Activated T-helper 17 cell treated with anti-CD3 and anti-CD28 coated beads, Interleukin-2, amount 50 U/mL, for 72 hours (primary cell): ENCODE measurements around the gene DGKD. TPM values are rescaled to one million over a fixed set of nuclear protein-coding genes. Genes with fewer than 3 reads are reported as not detected.
A peak's percentile ranks its signal among the peaks of the same experiment; 100 is the strongest.

Experiments
- ATAC-seq: fragments of 150-1000 bp; cut with Tn5 transposase; replicated peaks from 2 replicates; pipeline ENCODE4 v1.10.0; 2021; ENCODE audit warnings: mild to moderate bottlenecking, moderate library complexity
- H3K27ac Mint-ChIP-seq: one replicate; pipeline ENCODE4 v1.8.0; 2022; ENCODE audit warnings: mixed read lengths
- H3K27me3 Mint-ChIP-seq: one replicate; pipeline ENCODE4 v1.8.0; 2022; ENCODE audit warnings: mixed read lengths
- H3K36me3 Mint-ChIP-seq: one replicate; pipeline ENCODE4 v1.8.0; 2022; ENCODE audit warnings: low read depth, mild to moderate bottlenecking, mixed read lengths
- H3K4me1 Mint-ChIP-seq: one replicate; pipeline ENCODE4 v1.8.0; 2022; ENCODE audit warnings: mixed read lengths
- H3K4me3 Mint-ChIP-seq: one replicate; pipeline ENCODE4 v1.8.0; 2022; ENCODE audit warnings: mild to moderate bottlenecking, mixed read lengths
- H3K9me3 Mint-ChIP-seq: one replicate; pipeline ENCODE4 v1.8.0; 2022; ENCODE audit warnings: mixed read lengths
- total RNA-seq, 2 donors: library from RNA; stranded (reverse); gene quantifications; one replicate each; pipeline ENCODE4 v1.2.3, GENCODE V29; 2022

Gene DGKD
- total RNA-seq, 2 donors from 2014 or later: 34.6 to 59.6 TPM

DNA sequence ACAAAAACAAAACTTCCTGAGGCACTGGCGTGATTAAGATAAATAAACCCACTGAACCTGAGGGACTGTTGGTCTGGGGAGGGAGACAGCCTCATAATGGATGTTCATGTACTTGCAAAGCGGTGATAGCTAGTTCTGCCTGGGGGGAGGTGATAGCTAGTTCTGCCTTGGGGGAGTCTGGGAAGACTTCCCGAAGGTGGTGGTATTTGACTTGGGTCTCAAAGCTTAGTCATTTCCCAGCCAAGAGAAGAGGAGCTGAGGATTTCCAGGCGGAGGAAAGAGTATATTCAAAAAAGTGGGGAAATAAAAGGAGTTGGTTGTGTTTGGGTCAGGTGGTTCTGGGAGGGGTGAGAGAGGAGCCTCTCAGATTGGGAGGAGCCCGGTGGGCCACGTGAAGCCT lies 24.7 kb downstream of the DGKD start:
- no peaks in the 10 kb centered on the region for H3K27me3 Mint-ChIP-seq
- H3K4me1 Mint-ChIP-seq: peaks cover 31% of the 10 kb centered on the region
- peaks cover 41% of the 10 kb centered on the region for H3K36me3 Mint-ChIP-seq
- no peak overlapping the region for H3K4me3 Mint-ChIP-seq
- H3K9me3 Mint-ChIP-seq: no peaks in the 10 kb centered on the region
- H3K27ac Mint-ChIP-seq: peak overlapping the region; percentile 33
- no peak for ATAC-seq

GRCh38 chr2:233379441-233379840 lies 25.1 kb downstream of the DGKD start:
- peaks cover 44% of the 10 kb centered on the region for H3K36me3 Mint-ChIP-seq
- H3K4me3 Mint-ChIP-seq: no peak overlapping the region
- no peaks in the 10 kb centered on the region for H3K9me3 Mint-ChIP-seq
- peak overlapping the region; percentile 33 for H3K27ac Mint-ChIP-seq
- ATAC-seq: no peak
- H3K27me3 Mint-ChIP-seq: no peaks in the 10 kb centered on the region
- H3K4me1 Mint-ChIP-seq: peaks cover 35% of the 10 kb centered on the region

DNA sequence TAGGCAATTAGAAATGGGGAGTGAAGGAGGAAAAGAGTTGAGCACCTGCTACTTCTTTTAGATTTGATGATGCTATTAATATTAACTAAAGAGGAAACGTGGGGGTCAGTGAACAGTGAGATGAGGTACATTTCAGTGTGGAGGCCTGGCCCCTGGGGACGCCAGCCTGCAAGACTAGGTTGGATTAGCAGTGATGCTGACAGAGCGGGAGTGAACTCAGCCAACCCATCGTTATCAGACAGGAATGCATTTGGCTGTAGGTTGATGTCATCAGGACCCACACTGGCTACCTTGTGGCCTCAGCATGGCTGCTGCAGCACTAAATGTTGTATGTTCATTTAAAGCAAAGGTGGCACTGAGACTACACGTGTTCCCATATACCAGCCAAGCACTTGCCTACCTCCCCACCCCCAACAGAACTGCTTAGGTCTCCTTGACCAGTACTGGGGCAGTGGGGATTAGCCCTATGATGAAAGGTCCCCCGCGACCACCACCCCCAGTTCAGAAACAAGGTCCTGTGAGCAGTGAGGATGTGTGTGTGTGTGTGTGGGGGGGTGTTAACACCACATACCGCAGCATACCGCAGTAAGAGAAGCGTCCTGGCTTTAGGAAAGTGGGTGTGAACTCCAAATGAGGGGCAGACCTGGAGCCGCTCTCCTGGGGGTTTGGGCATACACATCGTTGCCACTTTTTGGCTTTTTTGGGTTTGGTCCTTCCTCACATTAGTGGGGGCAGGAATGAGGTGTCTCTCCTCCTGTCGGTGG lies 26.0 kb downstream of the DGKD start:
- peaks cover 47% of the 10 kb centered on the region for H3K36me3 Mint-ChIP-seq
- H3K9me3 Mint-ChIP-seq: no peaks in the 10 kb centered on the region
- H3K4me3 Mint-ChIP-seq: no peak overlapping the region
- no peak for ATAC-seq
- peaks cover 42% of the 10 kb centered on the region for H3K4me1 Mint-ChIP-seq
- H3K27me3 Mint-ChIP-seq: no peaks in the 10 kb centered on the region
- peak overlapping the region; percentile 3 for H3K27ac Mint-ChIP-seq

GRCh38 chr2:233380995-233381637 lies 26.8 kb downstream of the DGKD start:
- Mint-ChIP-seq H3K36me3 (peaks cover 39% of the 10 kb centered on the region), H3K4me3 (no peak overlapping the region), H3K27ac (peak overlapping the region; percentile 3), H3K9me3 (no peaks in the 10 kb centered on the region), H3K27me3 (no peaks in the 10 kb centered on the region), H3K4me1 (peaks cover 41% of the 10 kb centered on the region)
- no peak for ATAC-seq

DNA sequence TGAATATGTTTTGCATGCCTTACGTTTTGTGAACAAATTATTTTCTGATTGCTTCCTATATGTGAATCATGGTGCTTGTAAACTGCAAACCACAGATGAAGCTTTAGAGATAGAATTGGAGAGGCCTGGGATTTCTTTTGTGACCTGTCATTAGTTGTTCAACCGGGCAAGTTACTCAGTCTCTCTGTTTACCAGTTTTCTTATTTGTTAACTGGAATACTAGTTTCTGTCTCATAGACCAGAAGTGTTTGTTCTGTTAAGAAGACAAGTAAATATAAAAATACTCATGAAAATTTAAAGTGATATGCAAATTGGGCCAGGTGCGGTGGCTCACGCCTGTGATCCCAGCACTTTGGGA lies 27.3 kb downstream of the DGKD start:
- Mint-ChIP-seq H3K27ac (no peak overlapping the region), H3K9me3 (no peaks in the 10 kb centered on the region), H3K36me3 (peaks cover 35% of the 10 kb centered on the region), H3K4me3 (no peak overlapping the region), H3K27me3 (no peaks in the 10 kb centered on the region), H3K4me1 (peaks cover 44% of the 10 kb centered on the region)
- ATAC-seq: no peak

DNA sequence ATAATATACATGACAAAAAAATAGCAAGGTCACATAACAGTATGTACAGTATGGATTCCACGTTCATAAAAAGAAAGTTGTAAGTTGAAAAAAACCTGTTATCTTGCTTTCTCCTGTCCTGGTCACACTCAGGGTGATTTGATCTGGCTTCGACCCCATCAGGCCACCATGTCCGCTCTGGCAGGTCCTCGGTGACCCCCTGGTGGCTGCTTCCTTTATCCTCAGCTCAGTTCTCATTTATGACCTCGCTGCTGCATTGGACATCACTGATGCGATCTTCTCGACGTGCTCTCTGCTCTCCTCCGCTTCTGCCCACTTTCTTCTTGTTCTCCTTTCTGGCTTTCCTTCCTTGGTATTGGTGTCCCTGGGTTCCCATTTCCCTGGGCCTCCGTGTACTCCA lies 29.7 kb downstream of the DGKD start:
- no peak for ATAC-seq
- Mint-ChIP-seq H3K4me1 (peaks cover 45% of the 10 kb centered on the region), H3K9me3 (no peaks in the 10 kb centered on the region), H3K36me3 (peaks cover 16% of the 10 kb centered on the region), H3K27ac (peak overlapping the region; percentile 66), H3K4me3 (no peak overlapping the region), H3K27me3 (no peaks in the 10 kb centered on the region)

DNA sequence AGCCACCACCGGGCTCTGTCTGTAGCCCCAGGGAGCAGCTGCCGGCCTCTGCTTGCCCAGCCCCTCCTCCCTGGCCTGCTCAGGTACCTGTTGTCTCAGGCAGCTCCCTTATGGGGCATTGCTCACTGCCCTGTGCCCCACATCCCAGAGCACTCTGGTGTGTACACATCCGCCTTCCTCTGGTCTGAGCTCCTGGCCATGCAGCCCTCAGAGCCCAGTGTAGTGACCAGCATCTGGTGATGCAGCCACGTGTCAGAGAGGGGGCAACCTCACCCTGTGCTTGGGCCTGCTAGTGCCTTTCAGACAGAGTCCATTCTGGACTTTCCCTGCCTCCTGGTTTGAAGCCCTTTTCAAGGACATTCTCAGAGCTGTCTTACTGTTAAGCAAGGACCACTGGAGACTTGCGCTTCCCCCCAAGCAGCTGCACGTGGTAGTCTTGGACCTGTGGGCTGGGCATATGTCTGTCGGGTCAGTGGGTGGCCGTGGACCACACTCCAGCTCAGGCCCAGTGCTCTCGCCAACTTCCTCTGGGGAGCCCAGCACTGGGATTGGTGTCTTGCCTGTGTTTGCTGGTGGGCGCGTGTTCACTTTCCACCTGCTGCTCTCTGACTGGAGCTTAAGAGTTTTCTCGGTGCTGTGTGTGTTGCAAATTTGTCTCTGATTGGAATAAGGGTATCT lies 30.7 kb downstream of the DGKD start:
- no peaks in the 10 kb centered on the region for H3K27me3 Mint-ChIP-seq
- ATAC-seq: no peak
- H3K27ac Mint-ChIP-seq: peak overlapping the region; percentile 66
- peaks cover 24% of the 10 kb centered on the region for H3K36me3 Mint-ChIP-seq
- H3K4me1 Mint-ChIP-seq: peaks cover 42% of the 10 kb centered on the region
- H3K4me3 Mint-ChIP-seq: peak overlapping the region; percentile 23
- no peaks in the 10 kb centered on the region for H3K9me3 Mint-ChIP-seq

DNA sequence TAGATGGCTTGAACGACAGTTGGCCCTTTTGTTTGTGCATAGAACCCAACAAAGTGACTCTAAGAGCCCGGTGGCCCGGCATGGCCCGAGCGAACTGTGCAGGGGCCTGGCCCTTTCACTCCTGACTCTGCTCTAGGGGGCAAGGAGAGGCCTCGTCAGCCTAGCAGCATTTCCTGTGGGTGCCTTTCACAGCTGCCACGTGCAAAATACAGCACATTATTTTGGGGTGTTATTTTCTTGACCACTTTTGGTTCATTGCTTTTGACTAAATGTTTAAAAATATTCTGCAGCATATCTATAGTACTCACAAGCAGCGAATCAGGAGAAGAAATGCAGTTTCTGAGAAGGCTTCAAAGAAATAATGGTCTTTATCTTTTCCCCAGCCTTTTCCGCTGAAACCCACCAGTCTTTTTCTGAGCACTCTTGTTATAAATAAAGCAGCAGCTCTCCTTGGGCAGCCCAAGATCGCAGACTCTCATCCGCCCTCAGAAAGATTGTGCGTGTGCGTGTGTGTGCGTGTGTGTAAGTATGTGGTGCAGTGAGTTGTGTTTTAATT lies 31.3 kb downstream of the DGKD start:
- H3K36me3 Mint-ChIP-seq: peaks cover 30% of the 10 kb centered on the region
- peak overlapping the region; percentile 23 for H3K4me3 Mint-ChIP-seq
- no peaks in the 10 kb centered on the region for H3K27me3 Mint-ChIP-seq
- H3K27ac Mint-ChIP-seq: peak overlapping the region; percentile 66
- no peaks in the 10 kb centered on the region for H3K9me3 Mint-ChIP-seq
- peaks cover 40% of the 10 kb centered on the region for H3K4me1 Mint-ChIP-seq
- ATAC-seq: no peak

- Mint-ChIP-seq H3K36me3 (peaks cover 40% of the 10 kb centered on the region), H3K27ac (peak overlapping the region; percentile 66), H3K27me3 (no peaks in the 10 kb centered on the region), H3K9me3 (no peaks in the 10 kb centered on the region), H3K4me3 (peak overlapping the region; percentile 23), H3K4me1 (peaks cover 30% of the 10 kb centered on the region)
- no peak for ATAC-seq
Observed at GRCh38 chr2:233386382-233387041, 32.2 kb downstream of the DGKD start.

DNA sequence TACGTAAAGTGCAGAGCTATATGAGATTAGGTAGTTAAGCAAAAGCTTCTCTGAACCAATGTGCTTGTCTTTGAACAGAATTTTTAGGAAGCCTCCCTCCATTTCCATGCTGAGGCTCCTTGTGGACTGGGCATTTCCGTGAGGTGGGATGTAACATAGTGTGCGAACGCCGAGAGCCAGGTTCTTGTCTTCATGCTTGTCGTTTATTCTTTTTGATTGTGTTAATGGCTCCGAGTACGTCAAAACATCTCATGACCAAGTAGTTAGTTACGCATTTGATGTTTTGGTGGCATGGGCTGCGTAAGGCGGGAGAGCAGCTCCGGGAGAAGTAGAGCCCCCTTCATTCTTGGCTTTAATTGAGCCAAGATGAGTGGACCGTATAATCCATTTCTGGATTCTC lies 32.9 kb downstream of the DGKD start:
- Mint-ChIP-seq H3K4me3 (no peak overlapping the region), H3K36me3 (peaks cover 47% of the 10 kb centered on the region), H3K27ac (peak overlapping the region; percentile 1), H3K27me3 (no peaks in the 10 kb centered on the region), H3K9me3 (no peaks in the 10 kb centered on the region), H3K4me1 (peaks cover 29% of the 10 kb centered on the region)
- ATAC-seq: no peak

GRCh38 chr2:233387667-233388528 lies 33.6 kb downstream of the DGKD start:
- Mint-ChIP-seq H3K4me3 (no peak overlapping the region), H3K27ac (peak overlapping the region; percentile 1), H3K9me3 (no peaks in the 10 kb centered on the region), H3K4me1 (peaks cover 23% of the 10 kb centered on the region), H3K36me3 (peaks cover 49% of the 10 kb centered on the region), H3K27me3 (no peaks in the 10 kb centered on the region)
- ATAC-seq: no peak

DNA sequence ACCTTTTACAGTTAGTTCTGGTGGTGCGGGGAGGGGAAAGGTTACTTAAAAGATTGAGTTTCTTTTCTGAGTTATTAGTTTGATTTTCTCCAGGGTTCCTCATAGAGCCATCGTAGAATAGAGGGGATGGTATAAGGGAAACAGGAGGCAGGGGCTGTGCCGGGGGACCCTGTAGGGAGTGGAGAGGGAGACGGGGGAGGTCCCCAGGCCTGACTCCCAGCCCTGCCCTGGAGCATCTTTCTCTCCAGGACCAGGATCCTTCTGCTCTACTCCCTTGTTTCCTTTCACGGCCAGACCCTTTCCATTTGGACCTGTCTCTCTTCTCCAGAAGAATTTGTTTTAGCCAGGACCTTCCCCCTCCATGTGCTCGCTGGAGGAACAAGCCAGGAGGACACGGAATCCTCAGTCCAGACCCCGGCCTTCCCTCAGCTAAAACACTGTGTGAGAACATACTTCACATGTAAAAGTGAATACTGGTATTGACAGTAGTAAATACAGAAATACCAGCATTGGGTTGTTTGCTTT lies 35.4 kb downstream of the DGKD start:
- no peaks in the 10 kb centered on the region for H3K9me3 Mint-ChIP-seq
- H3K27ac Mint-ChIP-seq: no peak overlapping the region
- no peak for ATAC-seq
- peaks cover 16% of the 10 kb centered on the region for H3K4me1 Mint-ChIP-seq
- no peaks in the 10 kb centered on the region for H3K27me3 Mint-ChIP-seq
- peaks cover 56% of the 10 kb centered on the region for H3K36me3 Mint-ChIP-seq
- no peak overlapping the region for H3K4me3 Mint-ChIP-seq

- ATAC-seq: no peak
- Mint-ChIP-seq H3K27me3 (no peaks in the 10 kb centered on the region), H3K9me3 (no peaks in the 10 kb centered on the region), H3K36me3 (peaks cover 63% of the 10 kb centered on the region), H3K27ac (no peak overlapping the region), H3K4me1 (peaks cover 24% of the 10 kb centered on the region), H3K4me3 (no peak overlapping the region)
Observed at GRCh38 chr2:233395687-233396086, 41.4 kb downstream of the DGKD start.
